ENCODE measurements around the gene DSPP.
"Not testable (repeated sequence)": the region's sequence is repeated elsewhere in the genome, so short reads cannot be mapped to it uniquely, and the experiment has no call there.

DSPP gene

GRCh38 chr4:87608229-87608628 is at the start of gene DSPP:
DSPP (plus strand) TSS chr4:87608529; CDS start chr4:87610909, 2,380 bp downstream.
- no peak for DNase-seq

- peak; percentile 34 for DNase-seq
These were observed 49.1 kb upstream of the DSPP start for GRCh38 chr4:87559090-87559837.

GRCh38 chr4:87560802-87561201 is 47.5 kb upstream of the DSPP start:
- DNase-seq = no peak

GRCh38 chr4:87565746-87566145 is 42.6 kb upstream of the DSPP start:
- DNase-seq = no peak

GRCh38 chr4:87566276-87566675 is 42.1 kb upstream of the DSPP start:
- no peak for DNase-seq

GRCh38 chr4:87567191-87567590 is 41.1 kb upstream of the DSPP start:
- no peak for DNase-seq

GRCh38 chr4:87570290-87570805 is 38.0 kb upstream of the DSPP start:
- DNase-seq = no peak

GRCh38 chr4:87574376-87574775 is 34.0 kb upstream of the DSPP start:
- not testable (repeated sequence) for DNase-seq

- DNase-seq = no peak
These were observed 33.3 kb upstream of the DSPP start for GRCh38 chr4:87574996-87575395.

- DNase-seq = no peak
These were observed 32.9 kb upstream of the DSPP start for GRCh38 chr4:87575408-87575807.

- DNase-seq = no peak
These were observed 32.3 kb upstream of the DSPP start for GRCh38 chr4:87575983-87576382.

- DNase-seq = no peak
These were observed 28.9 kb upstream of the DSPP start for GRCh38 chr4:87579478-87579877.

GRCh38 chr4:87580057-87580456 is 28.3 kb upstream of the DSPP start:
- DNase-seq = no peak

- no peak for DNase-seq
These were observed 24.0 kb upstream of the DSPP start for GRCh38 chr4:87584222-87584908.

- no peak for DNase-seq
These were observed 18.8 kb upstream of the DSPP start for GRCh38 chr4:87589531-87589930.

- no peak for DNase-seq
These were observed 16.2 kb upstream of the DSPP start for GRCh38 chr4:87592124-87592523.

- no peak for DNase-seq
These were observed 7.0 kb upstream of the DSPP start for GRCh38 chr4:87601361-87601760.

GRCh38 chr4:87614292-87614890 is 6.1 kb downstream of the DSPP start:
- no peak for DNase-seq

- no peak for DNase-seq
These were observed 7.9 kb downstream of the DSPP start for GRCh38 chr4:87616268-87616667.

GRCh38 chr4:87620086-87620485 is 11.8 kb downstream of the DSPP start:
- no peak for DNase-seq

- DNase-seq = no peak
These were observed 12.2 kb downstream of the DSPP start for GRCh38 chr4:87620491-87620890.

- no peak for DNase-seq
These were observed 14.0 kb downstream of the DSPP start for GRCh38 chr4:87622303-87622702.

- no peak for DNase-seq
These were observed 16.4 kb downstream of the DSPP start for GRCh38 chr4:87624698-87625097.

- no peak for DNase-seq
These were observed 23.3 kb downstream of the DSPP start for GRCh38 chr4:87631668-87632067.
